GM12874 (cell line): Measurements from ENCODE around the gene KLHL13.

Source experiments
- TF ChIP-seq, protein P1 (sequence below): IDR thresholded peaks from 2 replicates; pipeline ENCODE4 v1.5.1; 2011; ENCODE audit warnings: low read depth, mild to moderate bottlenecking, control low read depth, low read length, moderate library complexity; ENCODE audit not compliant: insufficient read depth

The KLHL13 gene, protein sequence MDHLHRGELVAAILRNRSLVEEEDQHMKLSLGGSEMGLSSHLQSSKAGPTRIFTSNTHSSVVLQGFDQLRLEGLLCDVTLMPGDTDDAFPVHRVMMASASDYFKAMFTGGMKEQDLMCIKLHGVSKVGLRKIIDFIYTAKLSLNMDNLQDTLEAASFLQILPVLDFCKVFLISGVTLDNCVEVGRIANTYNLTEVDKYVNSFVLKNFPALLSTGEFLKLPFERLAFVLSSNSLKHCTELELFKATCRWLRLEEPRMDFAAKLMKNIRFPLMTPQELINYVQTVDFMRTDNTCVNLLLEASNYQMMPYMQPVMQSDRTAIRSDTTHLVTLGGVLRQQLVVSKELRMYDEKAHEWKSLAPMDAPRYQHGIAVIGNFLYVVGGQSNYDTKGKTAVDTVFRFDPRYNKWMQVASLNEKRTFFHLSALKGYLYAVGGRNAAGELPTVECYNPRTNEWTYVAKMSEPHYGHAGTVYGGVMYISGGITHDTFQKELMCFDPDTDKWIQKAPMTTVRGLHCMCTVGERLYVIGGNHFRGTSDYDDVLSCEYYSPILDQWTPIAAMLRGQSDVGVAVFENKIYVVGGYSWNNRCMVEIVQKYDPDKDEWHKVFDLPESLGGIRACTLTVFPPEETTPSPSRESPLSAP

DNA sequence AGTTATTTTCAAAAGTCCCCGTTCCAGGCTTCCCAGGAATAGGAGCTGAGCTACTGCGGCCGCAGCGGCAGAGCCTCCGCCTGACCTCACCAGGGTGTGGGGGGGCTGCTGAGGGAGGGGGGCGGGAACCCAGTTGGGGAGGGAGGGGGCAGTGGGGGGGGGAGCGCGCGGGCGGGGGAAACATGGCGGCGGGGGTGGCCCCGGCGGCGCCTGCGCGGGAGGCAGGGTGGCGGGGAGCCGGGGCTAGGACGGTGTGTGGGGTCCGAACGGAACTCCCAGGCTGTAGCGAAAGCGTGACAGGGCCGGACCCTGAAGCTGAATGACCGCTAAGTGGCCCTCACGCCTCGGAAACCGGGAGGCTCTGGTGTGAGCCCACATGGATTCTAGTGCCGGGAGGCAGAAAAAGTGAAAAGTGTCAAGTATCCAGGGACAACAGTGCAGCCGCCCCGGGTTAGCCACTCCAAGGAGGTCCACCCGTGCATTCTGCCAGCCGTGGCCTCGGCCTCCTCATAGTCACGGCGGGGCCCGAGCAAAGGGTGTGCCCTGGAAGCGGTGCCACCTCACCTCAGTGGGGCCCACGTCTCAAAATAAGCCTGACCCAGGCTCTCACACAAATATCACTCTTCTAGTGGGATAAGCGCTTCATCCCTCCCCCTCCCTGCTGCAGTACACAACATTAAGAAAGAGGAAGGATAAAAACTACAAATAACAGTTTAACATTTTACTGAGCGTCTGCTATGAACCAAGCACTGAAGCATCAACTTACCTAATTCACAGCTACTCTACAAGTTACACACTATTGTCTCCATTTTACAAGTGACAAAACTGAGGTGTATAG is at the start of gene KLHL13:
KLHL13 (minus strand) TSS at position 98 of the 838 bp plus-strand sequence. CDS start 88,337 bp downstream, outside the sequence.
- TF ChIP-seq, protein P1, sequence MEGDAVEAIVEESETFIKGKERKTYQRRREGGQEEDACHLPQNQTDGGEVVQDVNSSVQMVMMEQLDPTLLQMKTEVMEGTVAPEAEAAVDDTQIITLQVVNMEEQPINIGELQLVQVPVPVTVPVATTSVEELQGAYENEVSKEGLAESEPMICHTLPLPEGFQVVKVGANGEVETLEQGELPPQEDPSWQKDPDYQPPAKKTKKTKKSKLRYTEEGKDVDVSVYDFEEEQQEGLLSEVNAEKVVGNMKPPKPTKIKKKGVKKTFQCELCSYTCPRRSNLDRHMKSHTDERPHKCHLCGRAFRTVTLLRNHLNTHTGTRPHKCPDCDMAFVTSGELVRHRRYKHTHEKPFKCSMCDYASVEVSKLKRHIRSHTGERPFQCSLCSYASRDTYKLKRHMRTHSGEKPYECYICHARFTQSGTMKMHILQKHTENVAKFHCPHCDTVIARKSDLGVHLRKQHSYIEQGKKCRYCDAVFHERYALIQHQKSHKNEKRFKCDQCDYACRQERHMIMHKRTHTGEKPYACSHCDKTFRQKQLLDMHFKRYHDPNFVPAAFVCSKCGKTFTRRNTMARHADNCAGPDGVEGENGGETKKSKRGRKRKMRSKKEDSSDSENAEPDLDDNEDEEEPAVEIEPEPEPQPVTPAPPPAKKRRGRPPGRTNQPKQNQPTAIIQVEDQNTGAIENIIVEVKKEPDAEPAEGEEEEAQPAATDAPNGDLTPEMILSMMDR: no peak

DNA sequence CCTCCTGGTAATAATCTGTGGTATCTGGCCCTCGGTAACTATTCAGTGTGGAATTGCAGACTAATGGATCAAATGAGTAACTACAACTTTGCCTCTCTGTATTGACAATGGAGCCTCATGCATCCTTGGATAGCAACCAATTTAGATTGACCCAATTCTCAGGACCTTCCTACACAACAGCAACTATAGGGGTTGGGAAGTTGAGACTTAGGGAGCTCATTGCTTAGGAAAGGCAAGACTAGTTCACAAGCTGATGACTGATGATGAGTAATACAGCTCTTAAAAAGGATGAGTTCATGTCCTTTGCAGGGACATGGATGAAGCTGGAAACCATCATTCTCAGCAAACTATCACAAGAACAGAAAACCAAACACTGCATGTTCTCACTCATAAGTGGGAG is 47.5 kb upstream of the KLHL13 start:
- TF ChIP-seq, protein P1: no peak

DNA sequence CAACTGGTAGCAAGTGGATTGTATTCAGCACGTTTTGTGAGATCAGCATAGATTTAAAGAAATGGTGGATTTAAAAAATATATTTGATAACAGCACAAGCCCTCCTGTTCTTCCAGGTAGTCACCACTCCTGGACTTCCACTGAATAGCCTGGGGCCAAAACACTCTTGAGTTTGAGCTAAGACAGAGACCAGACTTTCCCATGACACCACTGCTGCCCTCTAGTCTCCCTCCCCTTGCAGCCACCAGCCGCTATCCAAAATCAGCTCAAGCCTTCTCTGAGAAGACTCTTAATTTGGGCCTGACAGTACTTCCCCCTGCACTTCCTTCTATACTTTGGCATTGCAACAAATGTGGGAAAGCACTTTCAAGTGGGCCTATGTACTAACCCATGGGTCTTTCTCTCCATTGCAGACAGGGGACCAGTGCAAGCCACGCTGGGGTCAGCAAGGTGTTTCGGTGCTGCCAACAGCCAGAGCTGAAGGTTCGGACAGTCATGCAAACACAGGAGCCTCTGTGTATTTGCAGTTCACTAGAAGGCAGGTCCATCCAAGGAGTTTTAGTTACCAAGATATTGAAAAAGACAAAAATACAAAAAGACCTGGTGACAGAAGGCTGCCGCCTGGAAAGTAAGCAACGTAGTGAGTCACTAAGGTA is 40.5 kb upstream of the KLHL13 start:
- TF ChIP-seq, protein P1: no peak

DNA sequence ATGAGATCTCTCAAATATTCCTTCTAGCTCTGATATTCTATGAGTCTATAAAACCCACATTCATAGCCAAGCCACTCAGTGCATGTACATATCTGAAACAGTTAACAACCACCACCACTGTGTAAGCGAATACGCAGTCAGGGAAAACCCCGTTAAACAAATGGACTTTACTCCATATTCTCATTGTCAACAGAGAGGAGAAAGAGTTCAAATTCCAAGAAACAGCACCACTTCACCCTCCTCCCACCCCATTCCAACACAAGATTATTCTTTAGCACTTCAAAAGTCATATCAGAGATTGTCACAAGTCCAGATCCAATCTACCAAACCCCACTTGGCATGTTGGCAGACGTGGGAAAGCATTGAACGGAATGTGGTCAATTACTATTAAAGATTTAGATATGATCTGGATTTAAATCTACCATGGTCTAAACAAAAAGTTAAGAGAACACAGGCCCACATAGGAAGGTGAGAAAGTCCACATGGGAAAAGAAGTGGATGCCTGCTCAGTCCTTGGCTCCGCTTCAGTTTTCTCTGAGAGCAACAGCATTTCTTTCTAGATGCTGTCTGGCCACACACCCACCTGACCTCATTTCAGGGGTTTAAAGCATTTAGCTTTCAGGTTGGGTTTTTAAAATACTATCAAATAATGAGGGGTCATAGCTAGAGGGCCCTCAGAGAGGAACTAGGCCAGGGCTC is 39.8 kb upstream of the KLHL13 start:
- TF ChIP-seq, protein P1: no peak

DNA sequence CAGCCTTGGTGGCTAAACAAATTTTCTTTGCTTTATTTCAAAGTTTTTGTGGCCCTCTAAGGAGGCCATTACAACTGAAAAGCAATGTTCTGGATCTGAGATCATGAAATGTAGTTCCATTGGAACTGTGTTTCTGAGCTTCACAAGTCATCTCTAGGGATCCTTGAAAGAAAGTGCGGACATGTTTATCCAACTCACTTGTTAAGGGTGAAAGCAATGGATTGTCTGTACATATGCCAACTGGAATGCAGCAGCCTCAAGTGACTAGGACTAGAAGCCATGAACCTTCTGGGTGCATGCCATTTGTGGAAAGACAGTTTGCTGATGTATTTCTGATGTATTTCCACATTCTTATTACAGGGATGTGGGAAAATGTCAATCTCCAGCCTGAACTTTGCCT is 36.7 kb upstream of the KLHL13 start:
- TF ChIP-seq, protein P1: no peak

DNA sequence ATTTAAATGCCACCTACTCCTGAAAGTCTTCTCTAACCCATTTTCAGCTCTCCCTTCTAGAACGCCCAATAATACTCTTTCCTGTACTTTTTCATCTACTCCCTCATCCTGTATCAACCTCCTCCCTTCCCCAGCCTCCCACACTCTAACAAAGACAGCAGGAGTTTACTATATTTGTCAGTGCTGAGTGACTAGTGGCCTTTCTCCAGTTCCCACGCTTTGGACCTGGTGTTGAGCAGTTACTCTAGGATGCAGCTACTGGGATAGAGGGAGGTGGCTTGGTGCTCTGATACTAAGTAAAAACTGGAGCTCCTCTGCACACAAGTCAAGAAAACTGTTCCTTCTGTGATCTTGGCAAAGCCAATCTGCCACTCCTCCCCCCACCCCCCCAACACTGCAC is 36.1 kb upstream of the KLHL13 start:
- TF ChIP-seq, protein P1: no peak
